Mucosa of gallbladder (tissue), 1 donor: ENCODE measurements around the gene LHFPL2. TPM values are rescaled to one million over a fixed set of nuclear protein-coding genes. Genes with fewer than 3 reads are reported as not detected.

Source experiments
- DNase-seq: peaks from one replicate; pipeline ENCODE4 v3.0.0-alpha.2; 2020; ENCODE audit warnings: low spot score
- total RNA-seq: library from RNA; stranded (reverse); gene quantifications from one replicate; pipeline ENCODE4 v1.2.1, GENCODE V29; 2021
- donor health status: DM: no; HTN: no; CAD: no.

LHFPL2 gene
- total RNA-seq, 1 donor from 2014 or later: 22.5 TPM

GRCh38 chr5:78546276-78546996 is 102.1 kb downstream of the LHFPL2 start:
- DNase-seq: no peak

- DNase-seq: no peak
Measured at GRCh38 chr5:78545406-78545805, 103.2 kb downstream of the LHFPL2 start.

- no peak for DNase-seq
Measured at GRCh38 chr5:78544561-78545201, 103.9 kb downstream of the LHFPL2 start.

- no peak for DNase-seq
Measured at GRCh38 chr5:78543916-78544315, 104.7 kb downstream of the LHFPL2 start.

- DNase-seq: no peak
Measured at GRCh38 chr5:78543292-78543691, 105.3 kb downstream of the LHFPL2 start.

GRCh38 chr5:78542321-78542840 is 106.2 kb downstream of the LHFPL2 start:
- no peak for DNase-seq

- DNase-seq: no peak
Measured at GRCh38 chr5:78541086-78541654, 107.4 kb downstream of the LHFPL2 start.

- peak; percentile 48 for DNase-seq
Measured at GRCh38 chr5:78540335-78541085, 108.1 kb downstream of the LHFPL2 start.

GRCh38 chr5:78538240-78538850 is 110.2 kb downstream of the LHFPL2 start:
- DNase-seq: no peak

- no peak for DNase-seq
Measured at GRCh38 chr5:78537821-78538220, 110.8 kb downstream of the LHFPL2 start.

GRCh38 chr5:78537411-78537810 is 111.2 kb downstream of the LHFPL2 start:
- DNase-seq: no peak

GRCh38 chr5:78536661-78537196 is 111.8 kb downstream of the LHFPL2 start:
- no peak for DNase-seq

GRCh38 chr5:78534905-78535200 is 113.7 kb downstream of the LHFPL2 start:
- no peak for DNase-seq

- no peak for DNase-seq
Measured at GRCh38 chr5:78534148-78534904, 114.2 kb downstream of the LHFPL2 start.

GRCh38 chr5:78533356-78533755 is 115.2 kb downstream of the LHFPL2 start:
- no peak for DNase-seq

- DNase-seq: no peak
Measured at GRCh38 chr5:78530342-78531096, 118.1 kb downstream of the LHFPL2 start.

- no peak for DNase-seq
Measured at GRCh38 chr5:78527925-78528324, 120.6 kb downstream of the LHFPL2 start.

GRCh38 chr5:78527054-78527859 is 121.3 kb downstream of the LHFPL2 start:
- DNase-seq: peak; percentile 64

GRCh38 chr5:78526049-78526525 is 122.5 kb downstream of the LHFPL2 start:
- DNase-seq: no peak
